SK-N-SH (cell line): ENCODE measurements around the gene PDE9A.

Experiments
- CTCF ChIP-seq: fragments of 200-600 bp; sonication (generic); IDR thresholded peaks from 2 replicates; pipeline ENCODE4 v1.6.1; 2017; ENCODE audit warnings: antibody characterized with exemption, mild to moderate bottlenecking, moderate library complexity
- EZH2phosphoT487 ChIP-seq: fragments of 200-600 bp; sonication (generic); IDR thresholded peaks from 2 replicates; pipeline ENCODE4 v1.6.1; 2017; ENCODE audit warnings: low read depth, mixed run types, mild to moderate bottlenecking, antibody characterized with exemption, moderate library complexity, borderline replicate concordance
- FOSL2 ChIP-seq: IDR thresholded peaks from 2 replicates; pipeline ENCODE4 v1.4.0; 2012; ENCODE audit warnings: low read depth, mild to moderate bottlenecking, moderate library complexity, borderline replicate concordance
- GABPA ChIP-seq: IDR thresholded peaks from 2 replicates; pipeline ENCODE4 v1.4.0; 2012; ENCODE audit warnings: low read depth, mild to moderate bottlenecking
- RFX5 ChIP-seq: IDR thresholded peaks from 2 replicates; pipeline ENCODE4 v1.6.1; 2012; ENCODE audit warnings: mild to moderate bottlenecking, improper control_type of control experiment, low read length
- TEAD4 ChIP-seq: IDR thresholded peaks from 2 replicates; pipeline ENCODE4 v1.4.0; 2012; ENCODE audit warnings: mild to moderate bottlenecking, borderline replicate concordance; ENCODE audit not compliant: insufficient read depth
- YY1 ChIP-seq: IDR thresholded peaks from 2 replicates; pipeline ENCODE4 v1.4.0; 2012; ENCODE audit warnings: low read depth, mild to moderate bottlenecking
- ZBTB33 ChIP-seq: IDR thresholded peaks from 2 replicates; pipeline ENCODE4 v1.4.0; 2012; ENCODE audit warnings: low read depth, borderline replicate concordance

GRCh38 chr21:42756580-42757250 is 103.3 kb downstream of the PDE9A start:
- TF ChIP-seq RFX5 (no peak), CTCF (no peak), GABPA (no peak), EZH2phosphoT487 (no peak), FOSL2 (no peak), TEAD4 (no peak), ZBTB33 (no peak), YY1 (no peak)
